SH-SY5Y (cell line): ENCODE data around the gene SGSM2.

Source experiments
- GATA2 ChIP-seq: IDR thresholded peaks from 2 replicates; pipeline ENCODE4 v1.6.1; 2011; ENCODE audit warnings: mild to moderate bottlenecking, low read depth, low read length
- GATA3 ChIP-seq: IDR thresholded peaks from 2 replicates; pipeline ENCODE4 v1.6.1; 2011; ENCODE audit warnings: low read depth, mild to moderate bottlenecking, low read length, moderate library complexity

DNA sequence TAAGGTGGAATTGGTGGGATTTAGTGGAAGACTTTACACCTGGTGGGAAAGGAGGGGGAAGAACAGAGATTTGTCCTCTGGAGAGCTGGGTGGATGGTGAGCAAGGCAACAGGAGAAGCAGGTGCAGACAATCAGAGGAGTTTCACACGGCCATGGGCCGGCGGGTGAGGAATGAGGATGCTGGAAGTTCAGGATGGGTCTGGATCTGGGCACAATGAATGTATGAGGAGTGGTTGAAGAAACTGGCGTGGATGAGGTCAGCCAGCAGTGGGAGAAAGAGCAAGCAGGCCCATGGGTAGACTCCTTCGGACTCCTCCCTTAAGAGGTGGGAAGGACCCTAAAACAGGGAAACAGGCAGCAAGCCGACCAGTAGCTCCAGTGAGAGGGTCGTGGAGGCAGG is 73.7 kb downstream of the SGSM2 start:
- no peak for TF ChIP-seq GATA2
- TF ChIP-seq GATA3, result no peak
